ENCODE measurements around the gene ZNF208.

GRCh38 chr19:22052644-22053013 lies 41.9 kb upstream of the ZNF208 start:
- TF ChIP-seq CTCF (IDR thresholded peaks at IDR 0.05) (no peak), POLR2A (IDR thresholded peaks at IDR 0.05) (no peak)

Measured in suprapubic skin (tissue), 3 donors.